Fibroblast of skin of left biceps (primary cell): Measurements from ENCODE around the gene OAS2.

Source experiments
- DNase-seq, 2 experiments: peaks; one replicate each; pipeline ENCODE4 v3.0.0-alpha.2; 2013; ENCODE audit warnings: low read depth in 2 of 2

The OAS2 gene

DNA sequence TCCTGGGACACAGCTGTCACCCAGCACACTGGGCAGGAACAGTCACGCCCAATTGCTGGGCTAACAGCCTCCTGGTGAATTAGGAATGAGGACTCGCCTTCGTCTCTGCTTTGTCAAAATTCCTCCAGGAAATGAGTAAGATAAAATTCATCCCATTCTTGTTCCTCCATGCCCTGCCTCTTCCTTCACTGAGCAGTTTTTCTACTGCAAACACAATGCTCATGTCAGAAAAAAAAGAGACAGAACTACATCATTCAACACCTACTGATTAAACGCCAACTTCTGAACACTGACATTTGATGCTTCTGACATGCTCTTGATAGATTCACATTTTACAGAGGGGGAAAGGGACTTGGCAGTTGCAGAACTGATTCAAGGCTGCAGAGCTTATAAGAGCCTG lies 40.7 kb downstream of the OAS2 start:
- DNase-seq = no peak

DNA sequence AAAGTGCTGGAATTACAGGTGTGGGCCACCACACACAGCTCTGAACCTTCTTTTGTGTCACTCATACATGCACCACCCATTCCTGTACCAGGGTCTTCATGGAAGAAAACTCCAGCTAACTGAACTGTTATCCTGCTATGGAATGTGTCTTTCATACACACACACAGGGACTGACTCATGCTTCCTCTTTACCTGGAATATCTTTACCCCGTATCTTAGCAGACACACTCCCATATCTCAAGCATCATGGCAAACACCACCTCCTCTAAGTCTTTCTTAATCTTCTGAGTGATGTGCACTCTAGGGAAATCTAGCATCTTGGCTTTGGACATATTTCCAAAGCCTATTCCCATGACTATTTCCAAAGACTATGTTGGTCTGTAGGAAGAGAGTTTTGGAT lies 43.2 kb downstream of the OAS2 start:
- DNase-seq = no peak

DNA sequence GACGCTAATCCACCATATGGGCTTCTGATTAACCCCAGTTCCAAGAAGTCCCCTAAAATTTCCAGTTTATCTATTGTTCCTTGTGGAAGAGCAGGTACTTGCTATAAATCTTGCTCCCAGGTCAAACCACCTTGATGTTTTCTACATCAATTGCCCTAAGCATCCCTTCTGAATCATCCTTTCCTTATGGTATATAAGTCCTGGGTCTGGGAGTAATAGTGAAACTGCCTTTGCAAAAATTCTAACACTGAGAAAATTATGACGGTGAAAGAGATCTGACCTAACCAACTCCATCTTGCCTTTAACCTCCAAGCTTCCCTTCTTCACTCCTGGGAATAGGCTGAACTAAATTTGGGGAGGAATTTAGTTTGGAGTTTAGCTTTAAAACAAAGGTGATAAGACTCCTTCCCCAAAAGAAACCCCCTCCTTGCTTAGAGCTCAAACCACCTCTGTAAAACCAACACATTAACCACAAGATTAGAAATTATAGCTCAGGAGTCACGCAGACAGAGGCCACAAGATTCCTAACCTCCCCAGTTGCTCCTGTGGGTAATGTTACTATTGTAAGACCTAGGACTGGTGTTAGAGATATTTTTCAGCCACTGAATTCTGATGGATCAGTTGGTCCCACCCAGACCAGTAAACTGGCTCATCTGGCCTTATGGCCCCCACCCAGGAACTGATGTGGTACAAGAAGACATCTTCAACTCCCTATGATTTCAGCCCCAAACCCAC lies 44.4 kb downstream of the OAS2 start:
- no peak for DNase-seq

DNA sequence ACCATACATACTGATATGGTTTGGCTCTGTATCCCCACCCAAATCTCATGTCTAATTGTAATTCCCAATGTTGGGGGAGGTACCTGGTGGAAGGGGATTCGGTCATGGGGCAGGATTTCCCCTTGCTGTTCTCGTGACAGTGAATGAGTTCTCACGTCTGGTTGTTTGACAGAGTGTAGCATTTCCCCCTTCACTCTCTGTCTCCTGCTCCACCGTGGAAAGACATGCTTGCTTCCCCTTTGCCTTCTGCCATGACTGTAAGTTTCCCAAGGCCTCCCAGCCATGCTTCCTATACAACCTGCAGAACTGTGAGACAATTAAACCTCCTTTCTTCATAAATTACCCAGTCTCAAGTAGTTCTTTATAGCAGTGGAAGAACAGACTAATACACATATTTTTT lies 49.4 kb downstream of the OAS2 start:
- DNase-seq = no peak

DNA sequence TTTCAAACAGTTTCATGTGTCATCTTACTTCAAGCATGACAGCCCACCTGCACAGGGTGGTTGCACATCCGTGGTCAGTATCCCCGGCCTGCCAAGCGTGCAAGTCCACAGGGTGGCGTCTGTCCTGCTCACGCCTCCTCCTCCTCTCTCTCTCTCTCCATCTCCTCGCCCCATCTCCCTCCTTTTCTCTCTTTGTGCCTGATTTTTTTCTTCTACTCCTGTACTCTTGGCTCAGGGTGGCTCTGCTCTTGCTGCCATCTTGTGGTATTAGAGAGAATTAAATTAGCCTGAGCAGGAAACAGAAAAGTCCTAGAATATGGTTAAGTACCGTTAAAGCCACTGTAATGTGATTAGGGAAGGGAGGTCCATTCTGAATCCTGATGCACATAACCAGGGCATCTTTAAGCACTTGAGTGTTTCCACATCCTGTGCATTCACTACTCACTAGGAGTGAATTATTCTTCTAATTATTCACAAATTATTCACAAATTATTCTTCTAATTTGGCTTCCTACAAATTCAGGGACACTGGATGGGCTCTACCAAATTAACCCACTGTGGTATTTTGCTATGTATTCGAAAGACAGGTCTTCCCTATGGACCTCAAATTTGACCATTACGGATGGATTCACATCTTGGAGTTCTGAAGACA lies 52.7 kb downstream of the OAS2 start:
- DNase-seq = peak; percentile 7 to 10

DNA sequence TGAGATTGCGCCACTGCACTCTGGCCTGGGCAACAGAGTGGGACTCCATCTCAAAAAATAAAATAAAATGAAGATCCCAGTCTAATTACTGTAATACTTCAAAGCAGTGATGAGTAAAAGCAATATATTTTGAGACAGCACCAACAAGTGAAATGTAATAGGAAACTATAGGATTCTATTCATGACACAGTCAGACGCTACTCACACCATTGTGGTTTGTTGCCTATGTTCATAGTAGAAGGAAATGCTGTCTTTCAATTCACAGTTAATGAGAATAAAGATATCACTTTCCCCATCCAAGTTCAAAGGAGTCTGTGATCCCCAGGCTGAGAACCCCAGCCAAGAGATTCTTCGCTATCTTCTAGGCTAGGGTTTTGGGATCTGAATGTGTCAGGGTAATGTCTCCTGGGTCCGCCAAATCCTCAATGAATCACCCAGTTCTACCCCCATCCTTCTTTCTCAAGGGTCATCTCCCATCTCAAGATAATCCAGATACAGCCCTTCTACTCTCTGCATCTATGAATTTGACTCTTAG lies 61.7 kb downstream of the OAS2 start:
- no peak for DNase-seq

DNA sequence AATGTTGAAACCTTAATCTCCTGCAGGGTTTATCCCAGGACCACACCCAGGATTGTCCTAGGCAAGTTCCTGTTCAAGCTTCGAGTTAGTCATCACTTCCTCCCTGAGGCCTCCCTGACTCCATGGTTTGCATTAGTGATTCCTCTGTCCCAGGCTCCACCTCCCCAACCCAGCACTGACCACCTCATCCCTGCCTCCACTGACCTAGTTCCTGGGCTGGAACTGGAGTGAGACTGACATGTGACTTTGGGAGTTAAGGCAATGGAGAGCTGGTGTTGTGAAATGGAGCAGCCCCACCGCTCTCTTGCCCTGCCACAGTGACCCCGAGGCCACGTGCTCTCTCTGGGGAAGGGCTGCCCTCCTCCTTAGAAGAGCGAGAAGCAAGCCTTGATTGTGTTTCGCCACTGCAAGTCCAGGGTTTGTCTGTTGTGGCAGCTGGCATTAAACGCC lies 62.4 kb downstream of the OAS2 start:
- no peak for DNase-seq

DNA sequence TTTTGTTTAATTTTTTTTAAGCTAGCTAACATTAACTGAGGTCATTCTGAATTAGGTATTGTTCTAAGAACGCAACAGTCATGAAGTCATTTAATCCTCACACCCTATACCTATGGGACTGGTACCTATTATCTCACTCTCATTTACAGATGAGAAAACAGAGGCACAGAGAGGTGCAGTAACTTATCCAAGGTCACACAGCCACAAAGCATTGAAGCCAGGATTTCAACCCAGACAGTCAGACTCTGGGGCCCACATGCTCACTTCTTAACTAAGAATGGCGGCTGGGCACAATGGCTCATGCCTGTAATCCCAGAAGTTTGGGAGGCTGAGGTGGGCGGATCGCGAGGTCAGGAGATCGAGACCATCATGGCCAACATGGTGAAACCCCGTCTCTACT lies 63.2 kb downstream of the OAS2 start:
- DNase-seq = no peak

DNA sequence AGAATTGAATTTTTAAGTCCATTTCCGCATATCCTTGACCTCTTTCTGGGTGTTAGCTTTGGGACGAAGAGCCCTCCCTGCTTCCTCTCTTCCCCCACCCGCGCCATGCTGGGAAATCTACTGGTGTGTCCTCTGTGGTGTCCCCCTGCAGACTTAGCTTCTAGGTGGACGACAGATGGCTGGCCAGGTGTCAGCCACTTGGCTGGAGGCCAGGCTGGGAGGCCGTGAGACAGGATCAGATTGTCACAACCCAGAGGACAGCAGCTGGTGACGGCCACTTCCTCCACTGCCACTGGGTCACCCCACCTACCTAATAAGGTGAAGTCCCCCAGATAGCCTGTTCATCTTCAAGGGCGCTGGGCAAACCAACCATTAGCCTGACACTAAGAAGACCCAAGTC lies 64.9 kb downstream of the OAS2 start:
- DNase-seq = no peak

DNA sequence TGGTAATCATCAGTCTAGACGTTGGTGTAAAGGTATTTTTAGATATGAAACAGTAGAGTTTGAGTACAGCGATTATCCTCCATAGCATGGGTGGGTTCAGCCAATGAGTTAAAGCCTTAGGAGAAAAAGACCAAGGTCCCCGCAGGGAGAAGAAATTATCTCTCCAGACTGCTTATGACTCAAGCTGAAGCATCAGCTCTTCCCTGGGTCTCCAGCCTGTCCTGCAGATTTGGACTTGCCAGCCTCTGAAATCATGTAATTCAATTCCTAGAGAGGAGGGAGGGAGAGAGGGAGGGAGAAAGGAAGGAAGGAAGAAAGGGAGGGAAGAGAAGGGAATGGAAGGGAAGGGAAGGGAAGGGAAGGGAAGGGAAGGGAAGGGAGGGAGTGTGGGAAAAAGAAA lies 66.2 kb downstream of the OAS2 start:
- DNase-seq = no peak

DNA sequence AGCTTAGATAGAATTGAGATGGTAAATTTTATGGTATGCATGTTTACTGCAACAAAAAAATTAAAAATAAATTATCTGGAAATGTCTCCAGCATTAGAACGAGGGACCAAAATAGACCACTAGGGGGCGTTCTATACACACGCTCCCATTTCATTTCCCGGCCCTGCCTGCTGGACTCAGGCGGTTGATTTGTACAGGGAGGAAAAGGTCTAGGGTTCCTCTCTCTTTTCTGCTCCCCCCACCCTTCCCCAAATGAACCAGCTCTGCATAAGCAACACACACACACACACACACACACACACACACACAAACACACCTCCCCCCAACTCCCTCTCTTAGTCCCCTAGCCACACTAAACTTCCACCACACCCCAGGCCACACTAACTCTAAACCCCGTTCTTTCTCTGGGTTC lies 70.4 kb downstream of the OAS2 start:
- DNase-seq = peak; percentile 7 to 18

DNA sequence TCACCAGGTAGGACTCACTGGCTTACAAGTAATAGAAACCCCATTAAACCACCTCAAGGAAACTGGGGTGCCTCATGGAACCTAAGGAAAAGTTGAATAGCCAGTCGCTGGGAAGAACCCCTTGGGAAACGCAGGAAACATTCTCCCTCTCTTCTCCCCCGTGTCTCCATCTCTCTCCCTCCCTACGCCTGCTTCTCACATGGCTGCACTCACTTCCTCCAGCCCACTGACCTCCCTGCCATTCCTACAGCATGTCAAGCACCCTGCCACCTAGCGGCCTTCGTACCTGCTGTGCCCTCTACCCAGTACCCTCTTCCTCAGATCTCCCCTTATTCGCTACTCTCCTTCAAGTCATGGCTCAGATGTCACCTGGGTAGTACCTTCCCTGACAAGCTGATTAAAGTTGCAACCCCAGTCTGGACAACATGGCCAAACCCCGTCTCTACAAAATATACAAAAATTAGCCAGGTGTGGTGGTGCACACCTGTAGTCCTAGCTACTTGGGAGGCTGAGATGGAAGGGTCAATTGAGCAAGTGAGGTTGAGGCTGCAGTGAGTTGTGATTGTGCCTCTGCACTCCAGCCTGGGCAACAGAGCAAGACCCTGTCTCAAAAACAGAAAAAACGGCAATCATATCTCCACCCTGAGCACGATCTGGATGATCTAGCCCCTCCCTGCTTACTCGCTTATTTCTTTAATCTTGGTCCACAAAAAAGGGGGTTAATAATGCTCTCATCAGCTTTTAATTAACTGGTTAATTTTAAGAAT lies 71.8 kb downstream of the OAS2 start:
- no peak for DNase-seq

DNA sequence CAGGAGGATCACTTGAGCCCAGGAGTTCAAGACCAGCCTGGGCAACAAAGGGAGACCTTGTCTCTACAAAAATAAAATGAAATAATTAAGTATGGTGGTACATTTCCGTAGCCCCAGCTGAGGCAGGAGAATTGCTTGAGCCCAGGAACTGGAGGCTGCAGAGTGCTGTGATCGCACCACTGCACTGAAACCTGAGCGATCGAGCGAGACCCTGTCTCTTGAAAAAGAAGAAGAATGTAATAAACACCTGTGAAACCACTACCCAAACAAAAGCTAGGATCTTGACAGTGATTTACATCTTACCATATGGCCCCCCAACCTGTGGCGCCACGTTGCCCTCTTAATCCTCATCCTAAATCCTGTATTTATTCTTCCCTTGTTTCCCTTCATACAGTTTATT lies 72.5 kb downstream of the OAS2 start:
- DNase-seq = no peak

DNA sequence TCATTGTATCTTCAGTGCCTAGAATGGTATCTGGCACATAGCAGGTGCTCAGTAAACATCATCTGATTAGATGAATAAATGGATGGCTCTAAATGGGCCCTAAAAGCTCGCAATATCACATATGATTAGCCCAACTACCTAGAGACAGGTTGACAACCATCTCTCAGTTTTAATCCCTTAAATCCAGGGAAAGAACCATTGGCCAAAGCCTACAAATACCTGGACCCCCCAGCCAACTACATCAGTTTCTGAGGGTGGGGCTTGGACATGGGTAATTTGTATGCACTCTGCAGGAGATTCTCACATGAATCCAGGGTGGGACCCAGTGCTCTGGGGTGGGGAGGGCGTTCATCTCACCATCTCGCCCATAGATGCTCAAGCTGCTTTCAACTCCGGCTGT lies 73.4 kb downstream of the OAS2 start:
- DNase-seq = no peak

DNA sequence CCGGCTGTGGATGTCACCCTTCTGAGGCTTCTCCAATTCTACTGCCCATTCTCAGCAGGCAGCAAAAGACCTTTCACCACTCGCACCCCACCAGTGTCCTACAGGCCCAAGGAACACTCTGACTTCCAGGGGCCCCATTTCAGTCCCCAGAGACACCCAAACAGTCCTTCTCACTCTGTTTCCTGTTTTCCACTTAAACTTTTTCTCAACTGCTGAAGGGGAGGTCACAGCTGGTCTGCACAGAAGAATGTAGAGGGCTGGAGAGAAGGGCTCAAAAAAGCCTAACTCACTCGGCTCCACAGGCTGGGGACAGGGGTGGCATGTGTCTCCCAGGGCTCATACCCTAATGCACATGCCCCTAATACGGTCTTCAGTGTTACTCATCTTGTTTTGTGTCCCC lies 74.0 kb downstream of the OAS2 start:
- no peak for DNase-seq

DNA sequence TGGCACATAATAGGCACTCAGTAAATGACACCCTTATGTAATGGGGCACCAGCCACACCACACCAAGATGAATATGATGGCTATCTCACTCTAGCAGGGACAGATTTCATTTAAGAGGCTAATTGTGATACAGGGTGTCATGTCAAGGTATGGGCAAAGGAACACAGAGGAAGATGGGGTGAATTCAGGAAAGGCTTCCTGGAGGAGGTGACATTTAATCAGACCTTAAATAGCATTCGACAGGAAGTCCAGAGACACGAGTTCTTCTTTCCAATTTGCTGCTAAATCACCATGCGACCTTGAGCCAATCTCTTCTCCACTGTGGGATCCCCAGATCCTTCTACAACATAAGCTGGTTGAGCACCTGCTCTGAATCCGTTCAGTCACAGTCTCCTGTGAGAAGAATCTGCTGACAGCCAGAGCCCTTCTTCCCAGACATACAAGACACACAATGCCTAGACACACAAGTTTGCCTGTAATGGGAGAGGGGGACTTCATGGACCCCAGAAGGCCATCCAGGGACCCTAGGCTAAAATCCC lies 76.7 kb downstream of the OAS2 start:
- no peak for DNase-seq

DNA sequence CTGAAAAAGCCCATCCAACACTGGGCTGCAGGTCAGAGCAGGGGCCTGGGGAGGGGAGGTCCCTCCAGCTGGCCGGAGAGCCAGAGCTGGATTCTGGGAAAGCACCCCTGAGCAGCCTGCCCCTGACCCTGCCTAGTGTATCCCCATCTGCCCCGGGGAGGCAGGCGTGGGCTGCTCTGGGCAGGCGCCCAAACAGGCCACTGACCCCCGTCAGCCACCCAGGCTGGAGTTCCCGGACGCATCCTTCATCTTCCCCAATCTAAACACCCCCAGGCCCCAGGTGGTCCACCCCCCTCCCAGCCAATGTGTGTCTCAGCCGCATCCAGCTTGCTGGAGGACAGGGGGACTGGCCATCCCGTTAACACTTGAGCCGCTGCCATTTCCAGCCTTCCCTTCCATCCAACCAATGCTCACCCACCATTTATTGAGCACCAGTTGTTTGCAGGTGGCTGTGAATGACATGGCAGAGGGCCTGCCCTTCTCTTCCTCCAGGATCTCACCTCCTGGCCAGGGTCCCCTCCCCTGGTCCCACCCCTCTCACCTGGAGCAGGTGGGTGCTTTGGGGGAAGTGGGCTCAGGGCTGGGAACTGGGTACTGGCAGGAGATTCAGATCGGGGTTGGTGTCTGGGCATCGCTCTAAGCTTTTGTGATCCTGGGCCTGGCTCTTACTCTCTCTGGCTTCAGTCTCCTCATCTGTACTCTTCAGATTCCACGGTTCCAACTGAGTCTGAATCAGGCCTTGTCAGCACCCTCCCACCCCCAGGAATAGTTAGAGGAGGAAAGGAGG lies 77.5 kb downstream of the OAS2 start:
- no peak for DNase-seq

DNA sequence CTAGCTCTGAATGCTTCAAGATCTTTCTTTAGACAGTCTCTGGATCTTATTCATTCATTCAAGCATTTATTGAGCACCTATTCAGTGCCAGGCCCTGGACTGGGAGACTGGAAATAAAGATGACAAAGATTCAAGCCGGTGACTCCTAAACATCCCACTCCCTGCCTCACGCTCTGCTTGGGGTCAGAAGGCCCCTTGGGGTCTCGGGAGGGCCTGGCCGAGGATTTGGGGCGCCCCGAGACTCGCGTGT lies 78.0 kb downstream of the OAS2 start:
- no peak for DNase-seq

DNA sequence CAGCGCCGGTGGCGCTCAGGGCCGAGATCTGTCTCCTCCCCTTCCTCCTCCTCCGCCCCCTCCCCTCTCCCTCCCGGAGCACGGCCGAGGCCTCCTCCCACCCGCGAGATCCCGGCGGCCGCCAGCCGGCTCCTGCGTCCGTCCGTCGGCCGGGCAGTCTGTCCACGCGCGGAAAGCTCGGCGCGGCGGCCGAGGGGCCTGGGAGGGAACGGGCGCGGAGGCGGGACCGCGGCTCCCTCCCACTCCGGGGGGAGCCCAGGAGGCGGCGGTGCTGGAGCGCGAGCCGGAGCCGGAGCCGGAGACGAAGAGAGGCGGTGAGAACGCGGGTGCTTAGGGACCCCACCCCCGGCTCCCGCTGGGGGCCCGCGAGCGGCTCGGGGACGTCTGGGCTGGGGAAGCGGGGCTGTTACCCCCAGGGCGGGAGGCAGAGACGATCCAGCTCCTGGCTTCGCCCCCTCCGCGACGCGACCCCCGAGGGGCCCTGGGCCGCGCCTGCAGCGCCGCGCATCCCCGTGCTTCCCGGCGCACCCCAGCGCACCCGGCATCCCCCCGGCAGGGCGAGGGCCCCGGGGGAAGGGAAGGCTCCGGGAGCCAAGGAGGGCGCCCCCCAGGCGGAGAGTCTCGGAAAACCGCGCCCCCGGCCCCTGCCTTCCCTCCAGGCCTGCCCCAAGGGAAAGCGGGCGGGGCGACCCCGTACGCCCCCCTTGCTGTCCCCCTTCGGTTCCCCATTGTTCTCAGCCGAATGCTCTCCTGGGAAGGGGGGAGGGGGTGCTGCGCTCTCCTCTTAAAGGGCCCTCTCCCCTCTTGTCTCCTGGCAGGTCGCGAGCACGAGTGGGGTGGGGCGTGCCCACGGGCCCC lies 78.5 kb downstream of the OAS2 start, which contains the start of gene DTX1:
TSS of gene DTX1 (plus strand) at position 100 of the 858 bp plus-strand sequence. CDS start 1,463 bp downstream, outside the sequence.
- DNase-seq = no peak

DNA sequence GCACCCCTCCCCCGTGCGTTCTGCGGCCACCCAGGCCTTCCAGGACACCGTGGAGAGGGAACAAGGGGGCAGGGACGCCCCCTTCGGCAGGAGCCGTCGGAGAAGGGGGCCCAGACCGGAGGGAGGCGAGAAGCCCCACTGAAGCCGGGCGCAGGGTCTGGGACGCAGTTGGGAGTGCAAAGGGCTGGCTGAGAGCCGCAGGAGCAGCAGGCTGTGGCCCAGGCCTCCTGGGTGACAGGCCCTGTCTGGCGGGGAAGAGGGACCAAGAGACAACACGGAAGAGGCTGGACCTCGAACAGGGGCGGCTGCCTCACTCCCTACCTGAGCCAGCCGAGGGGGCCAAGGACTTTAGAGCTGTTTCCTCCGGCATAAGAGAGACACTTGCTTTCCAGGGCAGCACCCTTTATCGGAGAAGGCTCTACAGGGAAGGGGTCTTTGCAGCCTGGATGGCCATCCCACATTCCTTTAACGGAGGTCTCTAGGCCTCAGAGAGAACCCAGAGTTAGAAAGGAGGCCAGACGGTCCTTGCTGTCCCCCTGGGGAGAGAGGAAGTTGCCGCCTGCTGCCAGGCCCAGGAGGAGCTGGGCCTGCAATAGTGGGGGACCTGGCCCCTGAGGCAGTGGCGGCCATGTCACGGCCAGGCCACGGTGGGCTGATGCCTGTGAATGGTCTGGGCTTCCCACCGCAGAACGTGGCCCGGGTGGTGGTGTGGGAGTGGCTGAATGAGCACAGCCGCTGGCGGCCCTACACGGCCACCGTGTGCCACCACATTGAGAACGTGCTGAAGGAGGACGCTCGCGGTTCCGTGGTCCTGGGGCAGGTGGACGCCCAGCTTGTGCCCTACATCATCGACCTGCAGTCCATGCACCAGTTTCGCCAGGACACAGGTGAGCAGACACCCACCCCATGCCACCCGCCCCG lies 79.5 kb downstream of the OAS2 start:
- DNase-seq = no peak
